Ectodermal cell (in vitro differentiated cells): Measurements from ENCODE around the gene GOLGA7B.

Source experiments
- H3K27ac ChIP-seq: 2 replicates; pipeline ENCODE4 v1.7.0; 2013; ENCODE audit warnings: mild to moderate bottlenecking, low read depth, low read length; ENCODE audit not compliant: insufficient read depth, poor library complexity, severe bottlenecking
- H3K27me3 ChIP-seq: 2 replicates; pipeline ENCODE4 v1.7.0; 2013; ENCODE audit warnings: mild to moderate bottlenecking, low read length; ENCODE audit not compliant: insufficient read depth, control insufficient read depth, poor library complexity, severe bottlenecking
- H3K36me3 ChIP-seq: one replicate; pipeline ENCODE4 v1.7.0; 2013; ENCODE audit warnings: low read length; ENCODE audit not compliant: control insufficient read depth, insufficient read depth
- H3K4me1 ChIP-seq: one replicate; pipeline ENCODE4 v1.7.0; 2013; ENCODE audit warnings: low read length; ENCODE audit not compliant: control insufficient read depth, insufficient read depth
- H3K4me3 ChIP-seq: 2 replicates; pipeline ENCODE4 v1.7.0; 2013; ENCODE audit warnings: low read depth, low read length, control low read depth; ENCODE audit not compliant: insufficient read depth
- H3K9me3 ChIP-seq: 2 replicates; pipeline ENCODE4 v1.7.0; 2013; ENCODE audit warnings: mild to moderate bottlenecking, low read length, moderate library complexity; ENCODE audit not compliant: control insufficient read depth
- WGBS, 2 experiments: methylation state at CpG; one replicate each; pipeline ENCODE4 v1.1.7; 2013; ENCODE audit warnings: missing lambda C conversion rate in 2 of 2; 5-methylcytosine and 5-hydroxymethylcytosine counted together

Gene GOLGA7B

DNA sequence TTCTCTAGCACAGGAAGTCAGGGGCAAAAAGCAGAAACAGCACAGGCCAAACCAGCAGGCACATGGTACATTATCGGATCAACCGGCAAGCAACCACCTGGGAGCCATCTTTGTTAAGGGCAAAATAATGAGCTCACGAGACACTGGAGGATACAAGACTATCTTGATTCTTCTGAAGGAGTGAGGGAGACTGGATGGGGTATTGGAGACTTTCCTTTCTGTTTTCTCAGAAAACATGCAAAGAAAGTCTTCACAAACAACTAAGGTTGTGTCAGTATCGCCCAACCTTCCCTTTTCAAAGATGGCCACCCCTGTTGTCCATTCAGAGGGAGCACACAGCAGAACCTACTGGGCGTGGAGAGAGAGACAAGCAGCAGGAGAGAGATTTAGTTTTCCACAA, 29.6 kb downstream of the GOLGA7B start:
- 92 to 93% methylated on average over 5 of the region's 5 CpGs for WGBS, 2 experiments
- no peaks in the 10 kb centered on the region for H3K36me3 ChIP-seq
- no peaks in the 10 kb centered on the region for H3K4me1 ChIP-seq
- H3K4me3 ChIP-seq, result no peak overlapping the region
- no peak overlapping the region for H3K27ac ChIP-seq
- no peaks in the 10 kb centered on the region for H3K9me3 ChIP-seq
- H3K27me3 ChIP-seq, result no peaks in the 10 kb centered on the region

DNA sequence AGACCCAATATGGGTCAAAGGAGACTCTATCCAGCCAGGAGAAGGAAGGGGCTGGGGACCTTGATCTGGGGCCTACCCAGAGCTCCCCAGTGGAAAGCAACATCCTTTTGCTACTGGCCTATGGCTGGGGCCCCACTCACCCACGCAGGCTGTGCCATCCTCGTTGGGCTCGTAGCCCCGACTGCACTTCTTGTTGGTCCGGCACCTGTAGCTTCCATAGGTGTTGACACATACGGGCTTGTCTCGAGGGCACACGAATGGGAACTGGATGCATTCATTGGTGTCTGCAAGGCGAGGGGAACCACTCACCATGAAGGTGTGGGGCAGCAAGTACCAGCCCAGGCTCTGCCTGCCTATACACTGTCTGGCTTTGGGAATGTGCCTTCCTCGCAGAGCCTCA, 30.5 kb downstream of the GOLGA7B start:
- H3K4me1 ChIP-seq, result no peaks in the 10 kb centered on the region
- H3K9me3 ChIP-seq, result no peaks in the 10 kb centered on the region
- WGBS, 2 experiments, result 95 to 97% methylated on average over 10 of the region's 10 CpGs
- H3K27me3 ChIP-seq, result no peaks in the 10 kb centered on the region
- H3K36me3 ChIP-seq, result no peaks in the 10 kb centered on the region
- H3K27ac ChIP-seq, result no peak overlapping the region
- H3K4me3 ChIP-seq, result no peak overlapping the region

DNA sequence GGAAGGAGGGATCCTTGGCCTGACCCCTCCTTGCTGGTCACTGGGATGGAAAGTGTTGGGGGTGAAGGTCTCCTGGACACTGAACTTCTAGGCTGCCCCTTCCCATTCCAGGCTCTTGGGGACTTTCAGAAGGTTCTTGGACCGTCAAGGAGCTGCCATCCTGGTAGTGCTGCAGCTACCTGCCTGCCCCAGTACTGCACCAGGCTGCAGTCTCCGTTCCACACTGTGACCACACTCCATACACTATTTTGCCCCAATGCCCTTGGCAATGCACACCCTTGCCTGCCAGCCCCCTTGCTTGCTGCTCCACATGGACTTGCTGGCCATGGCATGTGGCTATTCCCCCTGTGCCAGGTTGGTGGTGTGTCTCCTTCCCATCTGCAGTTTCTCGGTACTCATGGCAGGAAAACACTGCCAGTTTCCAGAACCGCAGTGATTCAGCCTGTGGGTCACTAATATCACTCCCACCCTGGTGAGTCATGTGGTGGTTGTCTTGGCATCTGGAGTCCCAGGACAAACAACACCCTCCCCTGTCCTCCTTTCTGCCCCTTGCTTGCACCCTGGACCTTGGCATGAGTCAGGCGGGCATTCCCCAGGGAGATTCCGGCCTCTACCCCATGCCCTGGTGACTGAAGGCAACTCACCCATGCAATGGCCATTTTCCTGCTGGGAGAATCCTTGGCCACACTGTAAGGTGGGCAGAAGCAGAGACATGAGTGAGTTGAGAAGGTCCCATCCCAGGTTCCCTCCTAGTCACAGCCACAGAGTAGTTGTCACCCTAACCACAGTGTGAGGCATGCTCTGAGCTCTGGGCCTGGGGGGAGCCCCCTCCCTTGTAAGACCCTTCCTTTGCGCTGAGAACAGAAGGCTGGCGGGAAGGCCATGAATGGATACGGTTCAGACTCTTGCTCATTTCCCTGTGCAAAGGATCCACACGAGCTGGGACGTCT, 32.8 kb downstream of the GOLGA7B start:
- Histone ChIP-seq H3K9me3 (no peaks in the 10 kb centered on the region), H3K36me3 (no peaks in the 10 kb centered on the region), H3K4me1 (peaks cover 9% of the 10 kb centered on the region), H3K27ac (no peak overlapping the region), H3K27me3 (no peaks in the 10 kb centered on the region), H3K4me3 (no peak overlapping the region)
- 91 to 95% methylated on average over 11 of the region's 11 CpGs for WGBS, 2 experiments

DNA sequence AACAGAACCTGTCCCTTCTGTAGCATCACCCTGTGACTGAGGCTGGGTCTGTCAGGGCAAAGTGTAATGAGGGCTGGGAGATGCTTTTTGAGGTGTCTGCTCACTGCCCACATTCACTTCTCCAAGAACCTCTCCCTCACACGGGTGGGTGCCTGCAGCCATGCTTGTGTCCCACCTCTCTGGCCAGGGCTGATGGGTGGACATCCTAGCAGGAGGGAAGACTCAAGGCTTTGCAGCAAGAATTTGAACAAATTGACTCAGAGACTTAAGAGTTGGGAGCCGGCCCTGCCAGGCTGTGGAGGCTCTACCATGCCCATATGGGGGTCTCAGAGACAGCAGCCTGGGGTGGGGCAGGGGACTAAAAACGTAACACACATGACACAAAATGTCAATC, 33.4 kb downstream of the GOLGA7B start:
- peaks cover 9% of the 10 kb centered on the region for H3K4me1 ChIP-seq
- H3K4me3 ChIP-seq, result no peak overlapping the region
- 85% methylated on average over 3 of the region's 3 CpGs for WGBS, 2 experiments
- no peaks in the 10 kb centered on the region for H3K9me3 ChIP-seq
- H3K27me3 ChIP-seq, result no peaks in the 10 kb centered on the region
- no peaks in the 10 kb centered on the region for H3K36me3 ChIP-seq
- no peak overlapping the region for H3K27ac ChIP-seq

DNA sequence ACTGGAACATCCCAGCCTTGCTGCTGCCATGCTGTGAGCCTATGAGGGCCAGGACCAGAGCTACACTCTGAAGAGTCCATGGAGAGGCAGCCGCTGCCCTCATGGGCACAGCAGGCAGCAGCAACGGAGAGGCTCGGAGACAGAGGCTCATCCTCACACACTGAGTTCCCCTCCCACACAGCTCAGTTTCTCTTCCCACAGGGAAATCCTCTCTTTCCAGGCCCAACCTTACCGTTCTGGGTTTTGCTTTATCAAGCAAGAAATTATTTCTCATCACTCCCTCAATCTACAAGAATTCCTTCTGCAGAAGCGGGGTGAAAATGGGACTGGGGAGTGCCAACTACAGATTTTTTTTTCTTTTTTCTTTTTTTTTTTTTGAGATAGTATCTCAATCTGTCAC, 36.6 kb downstream of the GOLGA7B start:
- Histone ChIP-seq H3K27me3 (no peaks in the 10 kb centered on the region), H3K4me1 (peaks cover 24% of the 10 kb centered on the region), H3K9me3 (no peaks in the 10 kb centered on the region), H3K27ac (no peak overlapping the region), H3K36me3 (no peaks in the 10 kb centered on the region), H3K4me3 (no peak overlapping the region)
- WGBS, 2 experiments, result 25 to 39% methylated on average over 4 to 5 of the region's 5 CpGs

DNA sequence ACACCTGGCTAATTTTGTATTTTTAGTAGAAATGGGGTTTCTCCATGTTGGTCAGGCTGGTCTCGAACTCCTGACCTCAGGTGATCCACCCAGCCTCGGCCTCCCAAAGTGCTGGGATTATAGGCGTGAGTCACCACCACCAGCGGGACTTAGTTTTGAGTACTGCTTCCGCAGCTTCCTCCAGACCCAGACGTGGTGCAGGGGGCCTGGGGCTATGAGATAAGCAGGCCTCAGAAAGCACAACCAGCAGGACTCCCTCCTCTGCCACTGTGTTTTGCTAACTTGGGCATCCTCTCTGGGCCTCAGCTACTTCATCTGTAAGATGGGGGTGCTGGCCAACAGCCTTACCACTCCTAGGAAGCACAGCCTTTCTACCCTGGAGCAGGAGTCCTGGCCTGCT, 37.8 kb downstream of the GOLGA7B start:
- 84 to 93% methylated on average over 6 of the region's 6 CpGs for WGBS, 2 experiments
- Histone ChIP-seq H3K27ac (no peak overlapping the region), H3K4me1 (peaks cover 28% of the 10 kb centered on the region), H3K27me3 (no peaks in the 10 kb centered on the region), H3K4me3 (no peak overlapping the region), H3K9me3 (no peaks in the 10 kb centered on the region), H3K36me3 (no peaks in the 10 kb centered on the region)

DNA sequence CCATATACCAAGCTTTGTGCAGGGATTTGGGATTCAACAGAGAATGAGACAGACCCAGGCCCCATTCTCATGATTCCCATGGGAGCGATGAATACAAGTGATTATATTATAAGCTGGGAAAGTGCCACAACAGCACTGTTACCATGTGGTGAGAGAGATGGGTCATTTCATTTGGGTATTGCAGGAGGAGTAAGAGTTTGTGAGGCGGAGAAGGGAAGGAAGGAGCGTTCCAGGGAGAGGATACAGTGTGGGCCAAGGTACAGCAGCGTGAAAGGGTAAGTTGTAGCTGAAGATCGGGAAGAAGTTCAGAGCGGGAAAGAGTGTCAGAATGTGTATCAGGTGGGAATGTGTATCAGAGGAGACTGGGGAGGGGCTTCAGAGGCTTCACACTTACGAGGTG, 38.5 kb downstream of the GOLGA7B start:
- Histone ChIP-seq H3K36me3 (no peaks in the 10 kb centered on the region), H3K4me3 (no peak overlapping the region), H3K27ac (no peak overlapping the region), H3K27me3 (no peaks in the 10 kb centered on the region), H3K9me3 (no peaks in the 10 kb centered on the region), H3K4me1 (peaks cover 28% of the 10 kb centered on the region)
- 89 to 95% methylated on average over 7 of the region's 7 CpGs for WGBS, 2 experiments

DNA sequence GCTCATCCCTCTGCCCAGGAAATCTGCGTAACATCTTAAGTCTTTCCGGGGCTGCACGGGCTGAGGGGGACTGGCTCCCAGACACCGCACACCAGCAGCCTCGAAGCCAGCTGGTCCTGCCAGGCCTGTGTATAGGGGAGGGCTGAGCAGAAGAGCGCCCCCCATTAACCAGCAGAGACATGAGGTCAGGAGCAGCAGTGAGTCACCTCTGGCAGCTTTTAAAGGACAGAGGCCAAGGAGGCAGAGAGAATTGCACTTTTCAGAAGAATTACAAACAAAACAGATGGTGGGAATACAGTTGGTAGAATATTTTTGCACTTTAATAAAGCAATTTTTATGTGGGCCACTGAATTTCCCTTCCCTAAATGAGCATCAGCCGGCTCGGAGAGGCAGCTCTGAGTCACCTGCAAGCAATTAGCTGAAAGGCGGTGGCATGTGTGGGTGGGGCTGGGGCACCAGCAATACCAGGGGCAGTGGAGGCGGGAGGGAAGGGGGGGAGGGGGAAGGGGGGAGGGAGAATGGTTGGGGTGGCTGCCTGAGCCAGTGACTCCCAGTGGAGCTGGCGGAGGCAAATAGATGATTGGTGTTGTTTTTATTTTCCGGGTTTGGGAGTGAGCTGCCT, 39.1 kb downstream of the GOLGA7B start:
- Histone ChIP-seq H3K9me3 (no peaks in the 10 kb centered on the region), H3K27me3 (no peaks in the 10 kb centered on the region), H3K4me1 (peaks cover 28% of the 10 kb centered on the region), H3K27ac (no peak overlapping the region), H3K36me3 (no peaks in the 10 kb centered on the region), H3K4me3 (no peak overlapping the region)
- 58 to 59% methylated on average over 12 of the region's 12 CpGs for WGBS, 2 experiments

DNA sequence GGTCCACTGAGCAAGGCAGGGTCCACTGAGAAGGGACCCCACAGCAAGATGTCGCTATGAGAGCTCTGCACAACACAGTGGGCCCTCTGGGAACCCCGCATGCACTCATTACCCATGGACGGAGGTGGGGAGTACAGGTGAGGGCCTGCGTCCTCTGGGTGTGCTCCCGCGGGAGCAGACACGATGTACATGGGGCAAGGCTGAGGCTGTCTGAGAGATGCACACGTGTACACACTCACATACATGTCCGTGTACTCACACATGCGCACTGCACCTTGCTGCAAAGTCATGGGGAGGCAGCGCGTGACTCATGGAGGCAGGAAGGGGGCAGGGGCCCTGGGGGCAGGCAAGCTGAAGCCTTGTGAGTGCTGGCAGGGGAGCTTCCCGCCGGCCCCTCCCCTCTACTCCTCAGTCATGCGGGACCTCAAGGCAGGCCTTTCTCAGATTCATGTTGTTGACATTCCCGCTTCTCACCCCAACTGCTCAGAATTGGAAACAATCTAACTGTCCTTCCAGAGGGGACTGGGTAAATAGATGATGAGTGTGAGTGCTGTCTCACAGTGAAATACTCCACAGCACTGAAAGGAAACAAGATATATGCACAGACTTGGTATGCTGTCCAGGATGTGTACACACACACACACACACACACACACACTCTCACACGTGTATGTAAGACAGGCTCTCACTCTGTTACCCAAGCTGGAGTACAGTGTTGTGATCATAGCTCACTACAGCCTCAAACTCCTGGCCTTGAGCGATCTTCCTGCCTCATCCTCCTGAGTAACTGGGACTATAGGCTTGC, 40.0 kb downstream of the GOLGA7B start:
- H3K9me3 ChIP-seq, result no peaks in the 10 kb centered on the region
- H3K27me3 ChIP-seq, result no peaks in the 10 kb centered on the region
- H3K27ac ChIP-seq, result no peak overlapping the region
- WGBS, 2 experiments, result 44 to 49% methylated on average over 17 to 18 of the region's 18 CpGs
- peaks cover 28% of the 10 kb centered on the region for H3K4me1 ChIP-seq
- H3K36me3 ChIP-seq, result no peaks in the 10 kb centered on the region
- no peak overlapping the region for H3K4me3 ChIP-seq
